ENCODE data around the gene ETS1.

The ETS1 gene

GRCh38 chr11:128619007-128619406, 31.6 kb upstream of the ETS1 start:
- DNase-seq, result no peak

- DNase-seq, result no peak
Measured at GRCh38 chr11:128618603-128619002, 31.2 kb upstream of the ETS1 start.

GRCh38 chr11:128616161-128616560, 28.8 kb upstream of the ETS1 start:
- DNase-seq, result no peak

- DNase-seq, result no peak
Measured at GRCh38 chr11:128615612-128616011, 28.3 kb upstream of the ETS1 start.

- DNase-seq, result no peak
Measured at GRCh38 chr11:128615076-128615475, 27.7 kb upstream of the ETS1 start.

- DNase-seq, result no peak
Measured at GRCh38 chr11:128614026-128614425, 26.7 kb upstream of the ETS1 start.

- DNase-seq, result no peak
Measured at GRCh38 chr11:128613300-128613995, 26.1 kb upstream of the ETS1 start.

GRCh38 chr11:128610721-128611617, 23.6 kb upstream of the ETS1 start:
- DNase-seq, result no peak

- DNase-seq, result no peak
Measured at GRCh38 chr11:128609785-128610184, 22.4 kb upstream of the ETS1 start.

GRCh38 chr11:128608746-128609407, 21.5 kb upstream of the ETS1 start:
- no peak for DNase-seq

GRCh38 chr11:128607819-128608218, 20.5 kb upstream of the ETS1 start:
- DNase-seq, result no peak

GRCh38 chr11:128604723-128605122, 17.4 kb upstream of the ETS1 start:
- DNase-seq, result no peak

- DNase-seq, result no peak
Measured at GRCh38 chr11:128603752-128604414, 16.5 kb upstream of the ETS1 start.

GRCh38 chr11:128603003-128603696, 15.8 kb upstream of the ETS1 start:
- DNase-seq, result no peak

- no peak for DNase-seq
Measured at GRCh38 chr11:128599729-128600128, 12.4 kb upstream of the ETS1 start.

GRCh38 chr11:128598506-128599150, 11.3 kb upstream of the ETS1 start:
- DNase-seq, result no peak

GRCh38 chr11:128598096-128598495, 10.7 kb upstream of the ETS1 start:
- DNase-seq, result no peak

- no peak for DNase-seq
Measured at GRCh38 chr11:128597209-128597608, 9.9 kb upstream of the ETS1 start.

- DNase-seq, result no peak
Measured at GRCh38 chr11:128596250-128596649, 8.9 kb upstream of the ETS1 start.

- DNase-seq, result no peak
Measured at GRCh38 chr11:128595775-128596174, 8.4 kb upstream of the ETS1 start.

- no peak for DNase-seq
Measured at GRCh38 chr11:128595221-128595620, 7.9 kb upstream of the ETS1 start.

- DNase-seq, result no peak
Measured at GRCh38 chr11:128594226-128594625, 6.9 kb upstream of the ETS1 start.

Data from SW 1271 (cell line).